HT-29 (cell line): ENCODE measurements around the gene YEATS4. TPM values are rescaled to one million over a fixed set of nuclear protein-coding genes. Genes with fewer than 3 reads are reported as not detected.
"Not testable (repeated sequence)": the region's sequence is repeated elsewhere in the genome, so short reads cannot be mapped to it uniquely, and the experiment has no call there.

ENCODE experiments used
- DNase-seq: peaks from one replicate; pipeline ENCODE4 v3.0.0-alpha.2; 2015; ENCODE audit warnings: low spot score
- total RNA-seq: library from RNA; depleted of rRNA; stranded (reverse); fragments of >200 nt; shearing (Covaris generic); gene quantifications from 2 replicates; pipeline ENCODE4 v1.2.3, GENCODE V29; 2014; rRNA removed

The YEATS4 gene
- 34.1 and 40.0 TPM in 2 replicates for total RNA-seq

DNA sequence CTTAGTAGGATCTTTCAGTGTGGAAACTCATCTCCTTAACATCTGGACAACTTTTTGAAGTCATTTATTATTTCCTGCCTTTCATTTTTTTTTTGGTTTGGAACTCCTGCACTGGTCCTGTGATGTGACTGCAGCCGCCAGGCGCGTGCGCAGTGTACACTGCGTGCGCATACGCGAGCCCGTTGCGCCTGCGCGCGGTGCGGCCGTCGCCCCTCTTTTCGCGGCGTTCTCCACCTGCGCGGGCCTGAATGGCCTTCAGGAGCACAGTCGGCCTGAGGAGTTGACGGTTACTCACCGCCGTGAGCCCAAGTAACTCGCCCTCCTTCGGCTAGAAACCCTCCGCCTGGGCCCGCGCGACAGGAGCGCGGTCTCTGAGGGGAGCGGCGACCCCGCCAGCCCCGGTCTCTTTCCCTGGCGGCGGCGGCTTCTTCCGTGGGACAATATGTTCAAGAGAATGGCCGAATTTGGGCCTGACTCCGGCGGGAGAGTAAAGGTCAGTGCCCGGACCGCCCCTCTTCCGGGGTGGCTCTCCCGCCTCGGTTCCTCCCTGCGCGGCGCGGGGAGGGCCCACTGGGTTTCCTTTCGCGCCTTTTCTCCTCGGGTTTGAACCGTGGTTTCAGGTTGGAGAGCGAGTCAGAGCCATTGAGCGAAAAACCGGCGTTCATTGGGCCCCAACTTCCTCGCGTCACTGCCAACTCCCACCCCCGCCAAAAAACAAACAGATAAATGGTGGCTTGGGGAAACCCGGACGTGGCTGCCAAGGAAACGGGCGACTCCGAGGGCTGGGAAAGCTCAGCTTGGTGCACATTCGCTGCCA, at the start of gene YEATS4:
YEATS4 (plus strand) TSS at position 213 of the 817 bp plus-strand sequence; CDS start at position 443, 230 bp downstream.
- peak; percentile 99 for DNase-seq

DNA sequence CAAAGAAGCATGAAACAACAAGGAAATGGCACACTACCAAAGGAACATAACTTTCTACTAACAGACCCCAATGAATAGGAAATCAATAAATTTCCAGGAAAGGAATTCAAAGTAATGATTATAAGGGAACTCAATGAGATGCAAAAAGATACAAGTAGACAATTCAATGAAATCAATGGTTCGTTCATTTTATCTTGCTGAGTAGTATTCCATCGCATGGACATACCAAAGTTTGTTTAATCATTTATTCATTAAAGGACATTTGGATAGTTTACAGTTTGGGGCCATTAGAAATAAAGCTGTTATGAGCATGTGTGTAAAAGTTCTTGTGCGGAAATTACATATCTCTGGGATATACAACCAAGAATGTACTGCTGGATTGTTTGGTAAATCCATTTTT, 46.3 kb upstream of the YEATS4 start:
- DNase-seq = no peak

DNA sequence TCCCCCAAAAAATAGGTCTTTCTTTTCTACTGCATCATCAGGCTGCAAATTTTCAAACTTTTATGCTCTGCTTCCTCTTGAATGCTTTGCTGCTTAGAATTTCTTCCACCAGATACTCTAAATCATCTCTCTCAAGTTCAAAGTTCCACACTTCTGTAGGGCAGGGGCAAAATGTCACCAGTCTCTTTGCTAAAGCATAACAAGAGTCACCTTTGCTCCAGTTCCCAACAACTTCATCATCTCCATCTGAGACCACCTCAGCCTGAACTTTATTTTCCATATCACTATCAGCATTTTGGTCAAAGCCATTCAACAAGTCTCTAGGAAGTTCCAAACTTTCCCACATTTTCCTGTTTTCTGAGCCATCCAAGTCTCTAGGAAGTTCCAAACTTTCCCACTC, 42.8 kb upstream of the YEATS4 start:
- not testable (repeated sequence) for DNase-seq

DNA sequence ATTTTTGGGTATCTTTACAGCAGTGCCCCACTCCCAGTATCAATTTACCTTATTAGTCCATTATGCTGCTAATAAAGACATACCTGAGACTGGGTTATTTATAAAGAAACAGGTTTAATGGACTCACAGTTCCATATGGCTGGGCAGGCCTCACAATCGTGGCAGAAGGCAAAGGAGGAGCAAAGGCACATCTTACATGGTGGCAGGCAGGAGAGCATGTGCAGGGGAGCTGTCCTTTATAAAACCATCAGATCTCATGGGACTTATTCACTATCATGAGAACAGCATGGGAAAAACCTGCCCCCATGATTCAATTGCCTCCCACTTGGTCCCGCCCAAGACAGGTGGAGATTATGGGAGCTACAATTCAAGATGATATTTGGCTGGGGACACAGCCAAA, 42.3 kb upstream of the YEATS4 start:
- not testable (repeated sequence) for DNase-seq

DNA sequence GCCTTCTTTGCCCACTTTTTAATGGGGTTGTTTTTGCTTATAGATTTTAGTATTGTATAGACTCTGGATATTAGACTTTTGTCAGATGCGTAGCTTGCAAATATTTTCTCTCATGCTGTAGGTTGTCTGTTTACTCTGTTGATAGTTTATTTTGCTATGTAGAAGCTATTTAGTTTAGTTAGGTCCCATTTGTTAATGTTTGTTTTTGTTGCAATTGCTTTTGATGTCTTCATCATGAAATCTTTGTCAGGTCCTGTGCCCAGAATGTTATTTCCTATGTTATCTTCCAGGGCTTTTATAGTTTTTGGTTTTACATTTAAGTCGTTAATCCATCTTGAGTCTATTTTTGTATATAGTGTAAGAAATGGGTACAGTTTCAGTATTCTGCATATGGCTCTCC, 41.3 kb upstream of the YEATS4 start:
- DNase-seq = no peak

DNA sequence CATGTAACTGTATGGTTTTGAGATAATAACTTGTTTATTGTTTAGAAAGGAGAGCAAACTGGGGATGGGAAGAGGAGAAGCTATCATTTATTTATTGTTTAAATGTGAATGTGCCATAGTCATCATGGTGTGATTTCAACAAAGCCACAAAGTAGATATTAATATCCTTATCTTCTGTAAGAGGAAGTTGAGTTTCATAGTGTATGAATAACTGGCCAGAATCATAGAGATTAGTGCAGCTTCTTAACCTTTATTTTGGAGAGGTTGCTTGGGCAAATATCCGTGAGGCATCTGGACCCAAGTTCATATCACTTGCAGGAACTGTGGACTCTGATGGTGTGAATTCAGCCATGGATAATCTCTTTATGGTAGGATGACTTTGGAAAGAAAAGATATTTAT, 38.2 kb upstream of the YEATS4 start:
- DNase-seq = no peak

DNA sequence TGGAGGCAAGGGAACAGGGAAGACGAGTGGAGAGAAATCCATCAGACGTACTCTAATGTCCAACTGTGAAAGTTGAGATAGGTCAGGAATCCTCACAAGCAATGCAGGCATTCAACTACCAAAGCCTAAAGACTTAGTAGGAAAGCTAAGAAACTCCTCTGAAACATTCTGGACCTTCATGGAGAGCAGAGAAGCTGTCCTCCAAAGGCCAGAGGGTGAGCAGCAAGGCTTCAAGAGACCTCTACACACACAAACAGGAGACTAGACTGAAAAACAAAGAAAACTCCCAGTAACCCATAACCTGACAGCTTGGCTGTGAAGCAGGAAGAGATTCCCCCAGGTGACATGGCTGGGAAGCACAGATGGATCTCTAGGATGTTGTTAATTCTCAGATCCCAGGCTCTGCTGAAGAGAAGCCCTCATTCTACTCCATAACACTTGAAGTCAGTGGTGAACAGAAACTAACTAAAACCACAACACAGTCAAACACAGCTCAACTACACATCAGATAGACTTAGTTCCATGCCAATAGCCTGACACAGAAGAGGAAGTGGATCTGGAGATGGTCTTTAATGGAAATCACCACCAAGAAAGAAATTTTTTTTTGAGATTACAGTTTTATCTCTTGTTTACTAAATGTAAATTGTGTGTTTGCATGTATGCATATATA, 34.6 kb upstream of the YEATS4 start:
- DNase-seq = no peak

DNA sequence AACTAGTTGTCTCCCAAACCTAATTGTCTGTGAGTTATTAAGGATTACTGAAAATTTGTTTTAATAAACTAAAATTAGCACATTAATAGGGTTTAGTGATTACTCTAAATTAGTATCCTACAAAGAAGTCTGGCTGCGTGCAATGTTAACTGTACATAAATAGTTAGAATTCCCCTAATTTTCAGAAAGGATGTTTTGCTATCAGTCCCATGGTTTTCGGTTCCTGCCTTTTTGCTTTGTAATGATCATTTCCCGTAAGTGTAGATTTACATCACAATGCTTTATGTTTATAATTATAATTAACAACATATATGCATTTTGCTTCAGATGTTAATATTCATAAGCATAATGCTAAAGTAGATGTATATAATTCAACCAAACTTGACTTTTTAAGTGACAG, 31.1 kb upstream of the YEATS4 start:
- no peak for DNase-seq

DNA sequence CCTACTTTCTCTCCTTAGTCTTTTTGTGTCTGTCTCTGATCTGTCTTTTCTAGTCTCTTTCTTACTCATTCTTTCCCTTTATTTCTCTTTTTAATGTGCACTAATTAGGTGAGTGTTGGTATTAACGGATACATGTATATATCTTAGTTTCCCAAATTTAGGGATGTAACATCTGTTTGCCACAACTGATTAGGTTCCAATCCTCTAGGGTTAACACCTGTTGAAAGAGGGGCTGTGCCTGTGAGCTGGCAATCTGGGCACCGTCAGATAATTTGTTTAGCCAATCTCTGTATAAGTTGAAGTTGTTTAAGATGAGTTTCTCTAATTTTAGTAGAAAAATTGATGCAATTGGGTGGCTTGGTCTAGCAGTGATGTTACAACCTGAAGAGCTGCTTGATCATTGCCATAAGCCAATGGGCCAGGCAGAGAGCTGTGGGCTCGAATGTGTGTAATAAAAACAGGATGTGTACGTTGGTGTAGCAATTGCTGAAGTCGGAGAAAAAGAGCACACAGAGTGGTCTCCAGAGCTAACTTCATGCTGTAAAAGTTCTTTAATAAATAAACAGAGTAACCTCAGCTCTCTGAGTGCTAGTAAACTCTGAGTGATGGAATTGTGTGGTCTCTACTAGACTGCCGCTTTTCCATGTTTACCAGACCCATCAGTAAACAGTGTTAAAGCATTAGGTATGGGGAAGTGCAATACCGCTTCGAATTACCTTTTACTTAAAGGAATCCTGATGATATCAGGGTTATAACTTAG, 29.7 kb upstream of the YEATS4 start:
- DNase-seq = peak; percentile 76

DNA sequence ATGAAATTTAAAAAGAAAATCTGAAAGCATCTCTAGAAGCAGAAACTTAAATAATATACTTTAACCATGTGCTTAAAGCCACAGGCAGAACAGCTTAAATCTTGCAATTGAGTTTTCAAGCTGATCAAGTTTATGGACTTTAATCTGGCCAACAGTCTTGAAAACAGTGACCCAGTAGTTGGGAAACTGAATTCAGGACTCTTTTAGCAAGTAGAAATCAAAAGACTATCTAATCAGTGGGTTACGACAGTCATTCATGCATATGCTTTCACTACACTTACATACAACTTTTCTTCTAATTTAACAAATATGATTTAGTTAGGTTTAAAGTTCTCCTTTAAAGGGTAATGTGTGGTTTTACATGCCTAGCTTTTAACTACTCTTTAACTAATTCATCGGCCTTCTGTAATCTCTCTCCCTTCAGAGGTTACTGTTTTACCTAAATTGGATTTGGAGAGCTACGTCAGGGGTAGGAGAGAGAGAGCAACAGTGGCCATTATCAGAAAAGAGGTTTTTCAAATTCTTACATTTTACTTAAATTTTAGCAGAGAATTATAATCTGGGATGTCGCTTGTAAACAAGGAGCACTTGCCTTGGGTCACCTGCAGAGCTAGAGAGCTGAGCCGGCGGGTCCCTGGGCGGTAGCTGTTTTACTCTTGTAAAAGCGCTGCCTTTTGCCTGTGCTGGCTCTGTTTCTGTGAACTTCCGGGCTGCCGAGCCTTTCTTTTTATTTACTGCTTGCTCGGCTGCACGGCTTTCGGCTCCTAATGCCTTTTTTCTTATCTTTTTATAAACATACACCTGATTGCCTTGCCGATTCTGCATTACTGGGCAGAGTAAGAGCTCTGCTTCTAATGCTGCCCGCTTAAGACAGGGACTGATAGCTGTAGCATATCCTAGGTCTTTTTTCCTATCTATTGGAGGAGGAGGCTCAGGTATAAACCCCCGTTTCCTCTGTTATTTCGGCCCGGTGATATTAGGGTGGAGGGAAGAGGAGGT, 28.8 kb upstream of the YEATS4 start:
- peak; percentile 89 for DNase-seq

DNA sequence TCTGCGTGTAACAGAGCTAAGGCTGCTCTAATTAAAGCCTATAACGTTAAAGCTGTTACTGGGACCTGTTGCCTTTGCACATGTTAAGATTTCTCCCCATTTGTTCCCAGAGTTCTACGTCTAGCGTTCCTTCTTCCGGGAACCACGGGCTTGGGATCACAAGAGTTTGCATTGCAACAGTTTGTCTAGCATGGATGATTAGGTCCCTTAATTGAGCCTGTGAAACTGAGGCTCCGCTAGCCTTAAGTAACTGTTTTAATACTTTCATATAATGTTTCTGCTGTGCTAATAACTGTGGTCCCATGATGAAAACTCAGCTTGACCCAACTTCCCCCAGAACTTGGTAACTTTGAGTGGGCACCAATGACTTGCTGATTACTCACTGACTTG, 28.0 kb upstream of the YEATS4 start:
- peak; percentile 80 for DNase-seq

DNA sequence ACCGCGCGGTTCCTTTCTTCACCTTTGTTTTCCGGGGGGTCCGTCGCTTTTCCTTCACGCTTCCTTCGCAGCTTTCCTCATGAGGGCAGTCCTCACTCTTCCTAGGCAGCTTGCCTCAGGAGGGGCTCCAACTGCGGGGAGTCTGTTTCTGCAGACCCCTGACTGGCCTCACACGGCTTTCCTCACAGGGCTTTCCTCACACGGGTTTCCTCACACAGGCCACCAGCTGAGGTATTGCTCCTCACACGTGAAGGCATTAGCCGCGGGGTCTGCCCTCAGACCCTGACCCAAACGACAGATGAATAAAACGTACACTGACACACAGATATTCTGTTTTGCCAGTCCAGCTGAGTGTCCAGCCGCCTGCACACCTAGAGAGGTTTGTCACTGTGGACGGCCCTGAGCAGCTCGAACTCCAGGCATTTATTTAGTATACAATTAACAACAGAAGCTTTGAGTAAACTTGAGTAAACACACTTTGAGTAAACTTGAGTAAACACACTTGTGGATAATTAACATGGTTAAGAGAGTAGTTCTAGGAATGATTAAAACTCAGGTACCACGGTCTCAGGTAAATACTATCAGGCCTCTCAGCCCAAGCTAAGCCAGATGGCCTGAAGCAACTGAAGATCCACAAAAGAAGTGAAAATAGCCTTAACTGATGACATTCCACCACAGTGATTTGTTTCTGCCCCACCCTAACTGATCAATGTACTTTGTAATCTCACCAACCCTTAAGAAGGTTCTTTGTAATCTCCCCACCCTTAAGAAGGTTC, 27.4 kb upstream of the YEATS4 start:
- DNase-seq = peak; percentile 86

DNA sequence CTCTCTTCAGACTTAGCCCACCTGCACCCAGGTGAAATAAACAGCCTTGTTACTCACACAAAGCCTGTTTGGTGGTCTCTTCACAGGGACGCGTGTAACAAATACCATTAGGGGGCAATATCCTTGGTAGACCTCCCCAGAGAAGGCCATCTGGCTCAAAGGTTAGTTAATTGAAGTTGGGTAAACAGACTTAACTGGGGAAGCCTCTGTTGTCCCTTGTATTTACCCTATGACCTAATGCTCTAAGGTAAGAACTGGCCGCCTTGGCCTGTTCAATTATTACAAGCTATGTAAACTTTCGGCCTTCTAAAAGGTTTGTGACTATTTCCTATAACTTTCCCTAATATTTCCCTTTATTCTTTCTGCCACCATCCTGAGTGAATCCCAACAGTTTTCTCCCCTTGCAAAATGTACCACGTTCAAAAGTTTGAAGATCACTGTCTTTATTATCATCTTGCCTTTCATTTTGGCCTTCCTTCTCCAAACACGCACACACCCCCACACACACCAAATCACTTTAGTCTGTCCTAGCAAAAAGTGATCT, 26.7 kb upstream of the YEATS4 start:
- DNase-seq = peak; percentile 91

DNA sequence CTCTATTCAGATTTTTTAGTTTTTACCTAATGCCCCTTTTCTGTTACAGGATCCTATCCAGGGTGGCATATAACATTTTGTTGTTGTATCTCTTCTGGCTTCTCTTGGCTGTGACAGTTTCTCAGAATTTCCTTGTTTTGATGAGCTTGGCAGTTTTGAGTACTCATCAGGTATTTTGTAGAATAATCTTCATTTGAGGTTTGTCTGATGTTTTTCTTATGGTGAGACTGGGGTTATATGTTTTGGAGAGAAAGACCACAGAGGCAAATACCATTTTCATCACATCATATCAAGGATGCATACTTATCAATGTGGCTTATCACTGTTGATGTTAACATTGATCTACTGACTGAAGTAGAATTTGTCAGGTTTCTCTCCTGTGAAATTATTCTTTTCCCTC, 25.4 kb upstream of the YEATS4 start:
- peak; percentile 1 for DNase-seq

DNA sequence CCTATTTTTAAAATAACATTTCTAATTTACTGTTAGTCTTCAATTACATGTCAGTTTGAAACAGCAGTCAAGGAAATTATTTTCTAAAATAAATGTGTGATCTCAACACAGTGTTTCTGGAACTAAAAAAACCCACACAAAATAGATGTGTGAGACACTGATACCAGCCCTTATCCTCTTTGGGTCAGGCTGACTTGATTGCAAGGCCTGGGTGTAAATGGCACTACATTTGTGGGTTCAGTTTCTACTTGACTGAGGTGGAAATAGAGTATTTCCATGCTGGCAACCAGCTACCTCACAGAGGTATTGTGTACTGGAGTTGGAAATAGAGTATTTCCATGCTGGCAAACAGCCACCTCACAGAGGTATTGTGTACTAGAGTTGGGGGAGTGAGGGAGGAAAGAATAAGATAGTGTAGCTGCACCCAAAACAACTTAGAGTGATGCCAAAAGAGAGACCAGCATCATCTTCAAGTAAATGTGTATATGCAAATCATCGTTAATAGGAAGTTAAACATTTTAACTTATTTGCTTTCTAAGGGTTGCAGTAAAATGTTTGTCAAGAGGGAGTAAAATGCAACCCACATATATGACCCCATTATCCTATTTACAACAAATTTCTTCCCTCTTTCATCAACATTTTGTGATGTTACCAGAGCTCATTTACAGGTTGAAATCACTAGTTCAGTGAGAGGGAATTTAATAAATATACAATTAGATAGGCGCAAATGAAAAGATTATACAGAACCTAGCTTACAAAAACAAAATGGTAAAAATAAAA, 22.0 kb upstream of the YEATS4 start:
- no peak for DNase-seq

DNA sequence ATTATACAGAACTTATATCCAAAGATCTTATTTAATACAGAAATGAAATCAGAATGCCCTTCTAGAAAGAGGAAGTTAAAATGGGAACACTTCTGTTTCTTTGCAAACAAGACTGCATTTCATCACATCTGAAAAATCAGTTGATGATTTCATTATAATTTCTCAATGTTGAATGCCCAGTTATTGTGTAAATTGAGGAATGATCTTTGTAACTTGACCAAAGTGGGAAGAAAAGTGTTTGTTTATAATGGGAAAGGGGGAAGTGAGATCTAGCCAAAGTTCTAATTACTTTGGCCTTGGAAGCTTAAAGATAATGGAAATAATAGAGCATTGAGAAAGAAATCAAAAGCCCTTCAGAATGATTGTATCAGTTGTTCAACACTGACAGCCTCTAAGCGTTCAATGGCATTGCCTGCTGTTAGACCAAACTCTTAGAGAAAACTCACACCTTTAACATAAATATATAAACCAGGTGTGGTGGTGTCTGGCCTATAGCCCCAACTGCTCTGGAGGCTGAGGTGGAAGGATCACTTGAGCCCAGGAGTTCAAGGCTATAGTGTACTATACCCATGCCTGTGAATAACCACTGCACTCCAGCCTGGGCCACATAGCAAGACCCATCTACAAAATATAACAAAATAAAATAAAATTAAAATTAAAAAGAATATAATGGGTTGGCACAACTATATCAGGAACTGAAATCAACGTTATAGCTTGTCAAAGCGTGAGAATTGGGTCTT, 21.3 kb upstream of the YEATS4 start:
- no peak for DNase-seq

DNA sequence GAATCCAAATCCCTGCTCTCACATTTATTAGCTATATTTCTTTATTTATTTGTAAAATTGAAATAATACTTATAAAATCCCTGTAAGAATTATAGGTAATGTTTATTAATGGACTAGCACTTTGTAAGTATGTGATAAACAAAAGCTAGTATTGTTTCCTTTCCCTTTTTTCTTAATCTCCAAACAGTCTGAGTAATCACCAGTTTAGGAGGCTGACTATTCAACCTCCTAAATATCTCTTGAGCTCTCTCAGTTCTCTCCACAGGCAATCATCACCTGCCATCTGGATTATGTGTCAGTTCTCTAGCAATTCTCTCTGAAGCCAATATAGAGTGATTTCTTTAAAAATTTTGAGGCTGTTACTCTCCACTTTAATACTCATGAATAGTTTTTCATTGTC, 20.6 kb upstream of the YEATS4 start:
- DNase-seq = no peak

DNA sequence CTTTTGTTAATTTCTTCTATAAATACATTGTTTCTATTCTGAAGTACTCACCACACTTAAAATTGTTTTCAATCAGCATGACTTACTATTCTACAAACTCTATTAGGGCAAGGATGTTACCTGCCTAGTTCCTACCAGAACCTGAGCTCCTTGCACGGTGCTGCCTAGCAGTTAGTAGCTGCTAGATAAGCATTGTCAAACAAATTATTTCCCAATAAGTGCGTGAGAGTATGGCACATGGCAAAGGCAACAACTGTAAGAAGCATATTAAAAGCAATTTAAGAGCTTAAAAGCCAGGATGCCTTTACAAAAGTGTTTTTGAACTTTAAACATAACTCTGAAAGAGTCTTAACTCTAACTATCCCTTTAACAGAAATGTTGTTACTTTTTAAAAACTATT, 19.5 kb upstream of the YEATS4 start:
- no peak for DNase-seq
